ENCODE data around the gene GSTM3. TPM values are rescaled to one million over a fixed set of nuclear protein-coding genes. Genes with fewer than 3 reads are reported as not detected.
A peak's percentile ranks its signal among the peaks of the same experiment; 100 is the strongest.

The GSTM3 gene
- total RNA-seq, 1 donor from 2014 or later, result 93.7 TPM

- no peak for DNase-seq
- H3K27ac ChIP-seq (replicated peaks), result no peak overlapping the region
- intact Hi-C loops (cut with micrococcal nuclease), result no loop called here
Measured at GRCh38 chr1:109780982-109781381, 40.1 kb upstream of the GSTM3 start.

GRCh38 chr1:109777980-109778625 is 37.3 kb upstream of the GSTM3 start:
- Histone ChIP-seq H3K27me3 (ENCODE audit: low read depth) (no peaks in the 10 kb centered on the region), H3K9me3 (replicated peaks) (peaks cover 9% of the 10 kb centered on the region), H3K4me3 (no peak overlapping the region), H3K4me1 (peaks cover 6% of the 10 kb centered on the region), H3K27ac (replicated peaks) (no peak overlapping the region), H3K36me3 (no peaks in the 10 kb centered on the region)
- DNase-seq, result peak; percentile 7
- intact Hi-C loops (cut with micrococcal nuclease), result loop anchor here (2.0 kb wide), 1 partner anchor 205 kb away; no protein-coding TSS in a partner anchor
- TF ChIP-seq CTCF (IDR thresholded peaks at IDR 0.05; ENCODE audit: borderline replicate concordance), result no peak

More at GRCh38 chr1:109780982-109781381, 40.1 kb upstream of the GSTM3 start:
- H3K9me3 ChIP-seq (replicated peaks), result peaks cover 9% of the 10 kb centered on the region
- no peaks in the 10 kb centered on the region for H3K36me3 ChIP-seq
- no peak for TF ChIP-seq CTCF (IDR thresholded peaks at IDR 0.05; ENCODE audit: borderline replicate concordance)
- H3K27me3 ChIP-seq (ENCODE audit: low read depth), result no peaks in the 10 kb centered on the region
- H3K4me3 ChIP-seq, result no peak overlapping the region
- H3K4me1 ChIP-seq, result peaks cover 19% of the 10 kb centered on the region

GRCh38 chr1:109777436-109777835 is 36.6 kb upstream of the GSTM3 start:
- H3K27ac ChIP-seq (replicated peaks), result peak overlapping the region; percentile 12
- intact Hi-C loops (cut with micrococcal nuclease), result loop anchor here (2.0 kb wide), 1 partner anchor 205 kb away; no protein-coding TSS in a partner anchor
- peak; percentile 10 for DNase-seq

GRCh38 chr1:109776911-109777310 is 36.1 kb upstream of the GSTM3 start:
- Histone ChIP-seq H3K36me3 (no peaks in the 10 kb centered on the region), H3K4me3 (no peak overlapping the region), H3K4me1 (peaks cover 6% of the 10 kb centered on the region), H3K27me3 (ENCODE audit: low read depth) (no peaks in the 10 kb centered on the region), H3K9me3 (replicated peaks) (peaks cover 9% of the 10 kb centered on the region), H3K27ac (replicated peaks) (peak overlapping the region; percentile 12)
- peak; percentile 74 for DNase-seq
- intact Hi-C loops (cut with micrococcal nuclease), result loop anchor here (2.0 kb wide), 1 partner anchor 206 kb away; no protein-coding TSS in a partner anchor
- TF ChIP-seq CTCF (IDR thresholded peaks at IDR 0.05; ENCODE audit: borderline replicate concordance), result peak; percentile 98

More at GRCh38 chr1:109777436-109777835, 36.6 kb upstream of the GSTM3 start:
- Histone ChIP-seq H3K4me1 (peaks cover 6% of the 10 kb centered on the region), H3K27me3 (ENCODE audit: low read depth) (no peaks in the 10 kb centered on the region), H3K4me3 (no peak overlapping the region), H3K9me3 (replicated peaks) (peaks cover 9% of the 10 kb centered on the region), H3K36me3 (no peaks in the 10 kb centered on the region)
- no peak for TF ChIP-seq CTCF (IDR thresholded peaks at IDR 0.05; ENCODE audit: borderline replicate concordance)

GRCh38 chr1:109776206-109776835 is 35.5 kb upstream of the GSTM3 start:
- Histone ChIP-seq H3K4me3 (no peak overlapping the region), H3K9me3 (replicated peaks) (peaks cover 9% of the 10 kb centered on the region), H3K4me1 (peaks cover 6% of the 10 kb centered on the region), H3K27ac (replicated peaks) (no peak overlapping the region), H3K36me3 (no peaks in the 10 kb centered on the region), H3K27me3 (ENCODE audit: low read depth) (no peaks in the 10 kb centered on the region)
- intact Hi-C loops (cut with micrococcal nuclease), result loop anchor here (2.0 kb wide), 1 partner anchor 206 kb away; no protein-coding TSS in a partner anchor
- peak; percentile 11 for DNase-seq
- TF ChIP-seq CTCF (IDR thresholded peaks at IDR 0.05; ENCODE audit: borderline replicate concordance), result no peak

Measured in left ventricle myocardium inferior (tissue), 1 donor.